Activated T-helper 2 cell treated with anti-CD3 and anti-CD28 coated beads, Interferon-gamma antibody, Interleukin-2, Interleukin-4, amounts not matched to agents 10 μg/mL and 5 μg/mL and 100 μg/mL, durations not matched to agents 14 hours and 24 hours and 36 hours (primary cell): ENCODE data around the gene CADM3. TPM values are rescaled to one million over a fixed set of nuclear protein-coding genes. Genes with fewer than 3 reads are reported as not detected.

Experiments
- DNase-seq: peaks from one replicate; pipeline ENCODE4 v3.0.0; 2021; ENCODE audit warnings: low spot score
- H3K27ac Mint-ChIP-seq: one replicate; pipeline ENCODE4 v1.8.0; 2021; ENCODE audit warnings: mixed read lengths
- H3K27me3 Mint-ChIP-seq: one replicate; pipeline ENCODE4 v1.8.0; 2021; ENCODE audit warnings: low read depth, mixed read lengths
- H3K36me3 Mint-ChIP-seq: one replicate; pipeline ENCODE4 v1.8.0; 2021; ENCODE audit warnings: low read depth, mixed read lengths
- H3K4me1 Mint-ChIP-seq: one replicate; pipeline ENCODE4 v1.8.0; 2021; ENCODE audit warnings: low read depth, mixed read lengths
- H3K4me3 Mint-ChIP-seq: one replicate; pipeline ENCODE4 v1.8.0; 2021; ENCODE audit warnings: low read depth, mild to moderate bottlenecking, moderate library complexity, mixed read lengths
- H3K9me3 Mint-ChIP-seq: one replicate; pipeline ENCODE4 v1.8.0; 2021; ENCODE audit warnings: mixed read lengths
- intact Hi-C: fragments of 100-400 bp; cut with micrococcal nuclease; formaldehyde crosslinking; loops from one replicate; pipeline ENCODE4 v1.15.1; 2023
- total RNA-seq: library from RNA; stranded (reverse); gene quantifications from 2 replicates; pipeline ENCODE4 v1.2.3, GENCODE V29; 2022

The CADM3 gene, protein sequence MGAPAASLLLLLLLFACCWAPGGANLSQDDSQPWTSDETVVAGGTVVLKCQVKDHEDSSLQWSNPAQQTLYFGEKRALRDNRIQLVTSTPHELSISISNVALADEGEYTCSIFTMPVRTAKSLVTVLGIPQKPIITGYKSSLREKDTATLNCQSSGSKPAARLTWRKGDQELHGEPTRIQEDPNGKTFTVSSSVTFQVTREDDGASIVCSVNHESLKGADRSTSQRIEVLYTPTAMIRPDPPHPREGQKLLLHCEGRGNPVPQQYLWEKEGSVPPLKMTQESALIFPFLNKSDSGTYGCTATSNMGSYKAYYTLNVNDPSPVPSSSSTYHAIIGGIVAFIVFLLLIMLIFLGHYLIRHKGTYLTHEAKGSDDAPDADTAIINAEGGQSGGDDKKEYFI
- total RNA-seq = not detected in 2 replicates

DNA sequence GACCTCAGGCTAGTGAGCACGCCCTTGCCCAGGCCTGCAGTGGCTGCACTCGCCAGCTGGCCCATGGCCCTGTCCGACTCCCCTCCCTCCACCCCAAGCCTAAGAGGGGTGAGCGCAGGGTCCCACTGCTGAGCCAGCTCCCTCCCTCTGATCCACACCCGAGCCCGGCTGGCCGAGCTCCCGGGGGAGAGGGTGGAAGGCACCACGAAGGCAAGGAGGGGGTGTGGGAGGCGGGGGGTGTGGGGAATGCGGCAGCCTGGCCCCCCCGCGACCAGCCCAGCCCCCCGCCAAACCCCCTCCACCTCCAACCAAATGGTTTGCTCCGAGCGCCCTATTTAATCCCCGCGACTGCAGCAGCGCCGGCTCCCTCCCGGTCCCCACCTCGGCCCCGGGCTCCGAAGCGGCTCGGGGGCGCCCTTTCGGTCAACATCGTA lies at the start of gene CADM3:
CADM3 (plus strand) TSS at position 362 of the 434 bp plus-strand sequence. CDS start 151 bp downstream, outside the sequence.
- Mint-ChIP-seq H3K27me3 (peaks cover 56% of the 10 kb centered on the region), H3K9me3 (no peaks in the 10 kb centered on the region), H3K4me1 (peaks cover 2% of the 10 kb centered on the region), H3K36me3 (no peaks in the 10 kb centered on the region), H3K4me3 (no peak within 1 kb of the TSS), H3K27ac (no peak within 1 kb of the TSS)
- intact Hi-C loops = no loop called here
- DNase-seq = no peak

DNA sequence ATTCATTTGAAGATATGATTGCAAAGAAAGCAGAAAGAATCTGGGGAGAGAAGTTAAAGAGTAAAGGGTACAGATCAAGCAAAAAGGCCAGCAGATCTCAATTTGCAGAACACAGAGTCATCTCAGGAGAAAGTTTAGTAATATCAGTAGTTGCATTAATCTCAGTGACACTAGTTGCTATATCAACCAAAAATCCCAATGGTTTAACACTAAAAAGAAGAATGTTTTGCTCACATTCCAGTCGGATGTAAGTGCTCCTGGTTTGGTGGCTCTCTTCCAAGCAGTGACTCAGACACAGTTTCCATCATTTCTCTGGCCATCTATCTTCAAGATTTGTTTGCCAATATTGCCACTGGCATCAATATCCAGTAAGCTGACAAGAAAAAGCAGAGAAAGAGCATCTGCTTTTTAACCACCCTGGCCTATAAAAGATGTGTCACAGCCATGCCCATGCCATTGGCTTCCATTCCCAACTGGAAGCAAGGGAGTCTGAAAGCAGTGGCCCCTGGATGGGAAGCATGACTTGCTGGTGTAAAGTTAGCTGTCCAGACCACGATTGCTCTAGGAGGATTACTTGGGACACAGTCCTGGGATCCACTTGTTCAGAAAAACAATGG lies 49.3 kb upstream of the CADM3 start:
- H3K36me3 Mint-ChIP-seq = no peaks in the 10 kb centered on the region
- no peak for DNase-seq
- no peak overlapping the region for H3K27ac Mint-ChIP-seq
- H3K9me3 Mint-ChIP-seq = no peaks in the 10 kb centered on the region
- intact Hi-C loops = no loop called here
- H3K4me3 Mint-ChIP-seq = no peak overlapping the region
- peaks cover 5% of the 10 kb centered on the region for H3K4me1 Mint-ChIP-seq
- H3K27me3 Mint-ChIP-seq = peaks cover 30% of the 10 kb centered on the region

DNA sequence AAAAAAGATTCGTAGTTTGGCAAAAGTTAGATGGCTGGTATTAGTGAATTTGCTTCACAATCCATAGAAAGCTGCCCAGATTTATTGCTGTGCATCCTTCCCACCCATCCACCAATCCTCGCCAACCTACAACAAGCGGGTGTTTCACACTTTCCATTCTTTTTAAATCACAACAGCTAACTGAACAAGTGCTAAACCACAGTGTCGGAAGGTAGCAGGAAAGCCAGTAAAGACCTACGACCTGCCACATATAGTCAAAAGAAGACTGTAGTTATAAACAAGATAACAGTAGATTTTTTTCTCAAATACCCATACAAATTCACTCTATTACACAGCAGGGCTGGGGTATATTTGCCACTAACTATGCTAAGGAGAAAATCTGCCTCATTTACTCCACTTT lies 47.8 kb upstream of the CADM3 start:
- no peaks in the 10 kb centered on the region for H3K9me3 Mint-ChIP-seq
- peaks cover 29% of the 10 kb centered on the region for H3K27me3 Mint-ChIP-seq
- H3K27ac Mint-ChIP-seq = no peak overlapping the region
- H3K4me3 Mint-ChIP-seq = no peak overlapping the region
- peaks cover 5% of the 10 kb centered on the region for H3K4me1 Mint-ChIP-seq
- no peaks in the 10 kb centered on the region for H3K36me3 Mint-ChIP-seq
- DNase-seq = no peak
- intact Hi-C loops = no loop called here

DNA sequence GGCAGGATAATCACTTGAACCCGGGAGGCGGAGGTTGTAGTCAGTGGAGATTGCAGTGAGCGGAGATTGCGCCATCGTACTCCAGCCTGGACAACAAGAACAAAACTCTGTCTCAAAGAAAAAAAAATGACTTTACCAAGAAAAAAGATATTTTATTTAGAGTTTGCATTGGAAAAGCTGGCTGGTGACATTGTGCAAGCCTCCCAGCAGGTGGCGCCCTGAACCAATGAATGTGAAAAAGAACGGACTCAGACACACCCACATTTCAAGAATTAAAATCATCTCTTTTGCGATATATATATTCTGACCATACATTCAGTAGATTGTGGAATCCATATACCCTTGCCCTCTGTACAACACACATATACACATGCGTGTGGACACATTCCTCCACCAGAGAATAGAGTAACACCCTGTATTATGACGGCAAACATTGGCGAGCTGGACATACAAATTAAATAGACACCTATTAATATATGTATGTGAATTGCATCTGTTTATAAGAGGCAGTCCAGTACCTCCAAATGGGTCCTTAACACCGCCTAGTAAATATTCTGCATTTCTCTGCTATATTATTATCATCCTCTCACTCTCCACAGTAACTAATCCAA lies 39.0 kb upstream of the CADM3 start:
- H3K4me1 Mint-ChIP-seq = no peaks in the 10 kb centered on the region
- H3K27ac Mint-ChIP-seq = no peak overlapping the region
- H3K4me3 Mint-ChIP-seq = no peak overlapping the region
- H3K9me3 Mint-ChIP-seq = no peaks in the 10 kb centered on the region
- no peaks in the 10 kb centered on the region for H3K27me3 Mint-ChIP-seq
- no peaks in the 10 kb centered on the region for H3K36me3 Mint-ChIP-seq
- intact Hi-C loops = loop anchor here (5.0 kb wide), 1 partner anchor 80 kb away; no protein-coding TSS in a partner anchor
- peak; percentile 35 for DNase-seq

- intact Hi-C loops = no loop called here
- Mint-ChIP-seq H3K36me3 (no peaks in the 10 kb centered on the region), H3K27ac (no peak overlapping the region), H3K4me1 (no peaks in the 10 kb centered on the region), H3K4me3 (no peak overlapping the region), H3K9me3 (no peaks in the 10 kb centered on the region), H3K27me3 (peaks cover 5% of the 10 kb centered on the region)
- no peak for DNase-seq
These were observed 30.9 kb upstream of the CADM3 start for GRCh38 chr1:159140474-159140873.

DNA sequence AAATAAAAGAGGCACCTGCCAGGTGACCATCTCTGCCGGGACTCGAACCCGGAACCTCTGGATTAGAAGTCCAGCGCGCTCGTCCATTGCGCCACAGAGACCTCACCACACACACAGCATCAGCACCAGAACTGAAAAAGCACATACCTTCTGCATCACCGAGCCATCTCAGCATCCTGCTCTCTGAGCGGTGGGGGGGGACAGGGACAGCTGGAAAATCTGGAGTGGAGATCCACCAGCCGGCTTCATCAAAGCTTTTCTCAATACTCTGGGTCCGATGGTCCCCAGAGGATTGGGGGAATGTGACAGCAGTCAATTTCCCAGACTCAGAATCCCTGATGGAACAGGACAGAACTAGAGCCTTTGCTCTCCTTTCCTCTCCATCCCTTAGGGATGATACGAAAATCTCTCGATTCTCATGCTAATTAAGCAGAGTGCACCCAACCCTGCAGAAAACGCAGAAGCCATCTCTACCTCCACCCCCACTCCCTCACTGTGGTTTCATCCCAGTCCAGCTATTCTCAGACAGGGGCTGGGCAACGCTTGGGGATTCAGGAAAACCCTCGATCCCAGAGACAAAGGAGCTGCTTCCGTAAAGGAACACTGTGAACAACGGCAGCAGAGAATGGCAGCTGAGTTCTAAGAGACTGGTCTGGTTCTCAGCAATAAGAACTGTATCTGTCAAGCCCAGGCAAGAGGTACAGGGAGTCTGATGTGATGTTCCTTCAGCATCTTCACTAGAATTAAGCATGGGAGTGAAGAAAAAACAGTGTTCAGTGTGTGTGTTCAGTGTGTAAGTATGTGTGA lies 29.6 kb upstream of the CADM3 start:
- Mint-ChIP-seq H3K36me3 (no peaks in the 10 kb centered on the region), H3K4me3 (no peak overlapping the region), H3K27ac (no peak overlapping the region), H3K9me3 (no peaks in the 10 kb centered on the region), H3K27me3 (peaks cover 10% of the 10 kb centered on the region), H3K4me1 (no peaks in the 10 kb centered on the region)
- no peak for DNase-seq
- intact Hi-C loops = no loop called here

DNA sequence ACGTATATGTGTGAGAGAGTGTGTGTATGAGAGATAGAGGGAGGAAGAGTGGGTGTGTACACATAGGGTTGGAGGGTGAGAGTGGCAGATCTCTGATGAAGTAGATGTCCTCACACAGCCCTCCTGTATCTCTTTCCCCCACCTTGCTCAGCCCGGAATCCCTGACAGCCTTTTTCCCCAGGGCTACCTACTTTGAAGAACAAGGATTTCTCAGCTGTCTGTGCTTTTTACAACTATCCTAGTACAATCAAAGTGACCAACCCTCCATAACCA lies 29.1 kb upstream of the CADM3 start:
- no peak for DNase-seq
- H3K9me3 Mint-ChIP-seq = no peaks in the 10 kb centered on the region

GRCh38 chr1:159142726-159143510 lies 28.5 kb upstream of the CADM3 start:
- intact Hi-C loops = no loop called here
- DNase-seq = no peak
- H3K4me3 Mint-ChIP-seq = no peak overlapping the region
- H3K9me3 Mint-ChIP-seq = no peaks in the 10 kb centered on the region
- H3K36me3 Mint-ChIP-seq = no peaks in the 10 kb centered on the region
- H3K27ac Mint-ChIP-seq = no peak overlapping the region
- H3K27me3 Mint-ChIP-seq = peaks cover 11% of the 10 kb centered on the region
- H3K4me1 Mint-ChIP-seq = no peaks in the 10 kb centered on the region

More for the DNA sequence above, 29.1 kb upstream of the CADM3 start:
- Mint-ChIP-seq H3K27ac (no peak overlapping the region), H3K36me3 (no peaks in the 10 kb centered on the region), H3K4me3 (no peak overlapping the region), H3K4me1 (no peaks in the 10 kb centered on the region), H3K27me3 (peaks cover 11% of the 10 kb centered on the region)
- intact Hi-C loops = no loop called here

DNA sequence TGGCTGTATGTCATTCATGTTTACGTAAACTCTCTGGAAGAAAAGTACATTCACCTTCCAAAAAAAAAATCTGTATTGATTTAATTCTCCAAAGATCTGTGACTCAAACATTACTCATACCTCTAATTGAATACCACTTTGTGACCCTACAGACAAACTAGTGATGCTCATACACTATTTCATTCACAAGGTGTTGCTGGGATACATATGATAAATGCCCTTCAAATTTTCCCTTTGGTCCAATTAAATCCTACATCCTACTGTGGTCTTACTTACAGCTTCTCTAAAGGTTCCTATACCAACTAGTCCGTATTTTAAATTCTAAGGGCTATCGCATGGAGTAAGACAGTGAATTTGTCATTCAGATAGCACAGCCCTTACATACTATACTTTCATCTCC lies 26.8 kb upstream of the CADM3 start:
- Mint-ChIP-seq H3K4me3 (no peak overlapping the region), H3K9me3 (no peaks in the 10 kb centered on the region), H3K4me1 (no peaks in the 10 kb centered on the region), H3K27ac (no peak overlapping the region), H3K27me3 (peaks cover 9% of the 10 kb centered on the region), H3K36me3 (no peaks in the 10 kb centered on the region)
- intact Hi-C loops = no loop called here
- DNase-seq = no peak

DNA sequence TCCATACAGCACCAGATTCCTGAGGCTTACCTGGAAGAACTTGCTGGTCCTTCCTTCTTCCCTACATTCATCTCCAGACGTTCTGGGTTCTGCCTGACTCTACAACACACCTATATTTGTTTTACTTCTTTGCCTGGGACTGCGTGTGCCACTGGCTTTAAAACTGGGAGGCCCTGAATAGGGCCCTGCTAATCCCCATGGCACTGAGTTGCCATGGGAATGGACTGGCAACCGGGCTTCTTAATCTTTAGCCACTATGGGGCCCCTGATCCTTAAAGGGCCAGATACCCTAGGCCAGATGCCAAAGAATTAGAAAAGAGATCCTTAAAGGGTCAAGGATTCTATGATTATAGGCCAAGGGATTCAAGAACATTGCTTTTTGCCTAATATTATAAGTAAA lies 24.4 kb upstream of the CADM3 start:
- H3K27ac Mint-ChIP-seq = no peak overlapping the region
- no peaks in the 10 kb centered on the region for H3K36me3 Mint-ChIP-seq
- no peak for DNase-seq
- intact Hi-C loops = no loop called here
- peaks cover 8% of the 10 kb centered on the region for H3K27me3 Mint-ChIP-seq
- no peaks in the 10 kb centered on the region for H3K4me1 Mint-ChIP-seq
- no peaks in the 10 kb centered on the region for H3K9me3 Mint-ChIP-seq
- no peak overlapping the region for H3K4me3 Mint-ChIP-seq

DNA sequence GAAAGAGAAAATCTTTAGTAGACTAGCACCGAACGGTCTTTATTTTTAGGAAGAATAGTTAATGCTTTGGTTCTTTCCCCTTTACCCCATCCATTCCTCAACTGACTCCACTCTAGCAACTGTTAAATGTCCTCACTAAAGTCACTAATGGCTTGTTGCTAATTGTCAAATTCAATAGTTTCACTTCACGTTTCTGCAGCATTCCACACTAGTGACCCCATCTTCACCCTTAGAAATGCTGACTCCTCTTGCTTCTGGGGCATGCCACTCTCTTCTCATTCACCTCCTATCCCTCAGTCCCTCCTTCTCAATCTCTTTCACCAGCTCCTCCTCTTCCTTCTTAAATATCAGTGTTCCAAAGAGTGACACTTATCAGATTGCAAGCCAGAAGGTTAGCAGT lies 19.4 kb upstream of the CADM3 start:
- intact Hi-C loops = no loop called here
- H3K27ac Mint-ChIP-seq = no peak overlapping the region
- peaks cover 15% of the 10 kb centered on the region for H3K27me3 Mint-ChIP-seq
- no peaks in the 10 kb centered on the region for H3K4me1 Mint-ChIP-seq
- no peak for DNase-seq
- H3K4me3 Mint-ChIP-seq = no peak overlapping the region
- H3K9me3 Mint-ChIP-seq = no peaks in the 10 kb centered on the region
- no peaks in the 10 kb centered on the region for H3K36me3 Mint-ChIP-seq
